Peyer's patch (tissue), 4 donors: ENCODE results near the gene FBRSL1. TPM values are rescaled to one million over a fixed set of nuclear protein-coding genes. Genes with fewer than 3 reads are reported as not detected.
A peak's percentile ranks its signal among the peaks of the same experiment; 100 is the strongest.
"Not testable (repeated sequence)": the region's sequence is repeated elsewhere in the genome, so short reads cannot be mapped to it uniquely, and the experiment has no call there.

Source experiments
- DNase-seq, 3 donors: peaks; one replicate each; pipeline ENCODE4 v3.0.0-alpha.2; 2017 to 2019
- H3K27ac ChIP-seq, 4 donors: fragments of 200-600 bp; sonication (generic); one replicate each; pipeline ENCODE4 v1.5.1; 2016 to 2019
- H3K27me3 ChIP-seq, 2 donors: fragments of 200-600 bp; sonication (generic); one replicate each; pipeline ENCODE4 v1.5.1; 2019
- H3K36me3 ChIP-seq, 3 donors: fragments of 200-600 bp; sonication (generic); one replicate each; pipeline ENCODE4 v1.5.1; 2016 to 2019
- H3K4me1 ChIP-seq, 4 donors: fragments of 200-600 bp; sonication (generic); one replicate each; pipeline ENCODE4 v1.5.1; 2016 to 2019
- H3K4me3 ChIP-seq, 4 donors: fragments of 200-600 bp; sonication (generic); 1 replicate in 3 of 4; 2 replicates in 1 of 4; pipeline ENCODE4 v1.5.1; 2016 to 2019; ENCODE audit warnings: mild to moderate bottlenecking in 1 of 4
- H3K9me3 ChIP-seq, 4 donors: fragments of 200-600 bp; sonication (generic); one replicate each; pipeline ENCODE4 v1.5.1; 2016 to 2019; ENCODE audit warnings: mild to moderate bottlenecking in 1 of 4
- POLR2A ChIP-seq, 2 donors: fragments of 450-650 bp; IDR thresholded peaks; one replicate each; pipeline ENCODE4 v1.5.1; 2017; ENCODE audit warnings: antibody characterized with exemption in 2 of 2, mild to moderate bottlenecking in 2 of 2, moderate library complexity in 2 of 2
- total RNA-seq, 4 donors: library from RNA; depleted of rRNA; stranded (reverse); fragments of >200 nt; gene quantifications; one replicate each; pipeline ENCODE4 v1.1.0, GENCODE V29; 2016
- TF ChIP-seq, protein P1 (sequence below), 6 experiments: fragments of 450-650 bp in 4 of 6; fragments of 200-600 bp in 2 of 6; sonication (generic) in 1 of 6; IDR thresholded peaks; one replicate each; pipeline ENCODE4 v1.5.1; 2017 to 2019; ENCODE audit warnings: antibody characterized with exemption in 6 of 6, mild to moderate bottlenecking in 3 of 6, moderate library complexity in 1 of 6

FBRSL1 gene
- total RNA-seq, 4 donors from 2014 or later, result 48.3 to 484 (median 63.5) TPM

DNA sequence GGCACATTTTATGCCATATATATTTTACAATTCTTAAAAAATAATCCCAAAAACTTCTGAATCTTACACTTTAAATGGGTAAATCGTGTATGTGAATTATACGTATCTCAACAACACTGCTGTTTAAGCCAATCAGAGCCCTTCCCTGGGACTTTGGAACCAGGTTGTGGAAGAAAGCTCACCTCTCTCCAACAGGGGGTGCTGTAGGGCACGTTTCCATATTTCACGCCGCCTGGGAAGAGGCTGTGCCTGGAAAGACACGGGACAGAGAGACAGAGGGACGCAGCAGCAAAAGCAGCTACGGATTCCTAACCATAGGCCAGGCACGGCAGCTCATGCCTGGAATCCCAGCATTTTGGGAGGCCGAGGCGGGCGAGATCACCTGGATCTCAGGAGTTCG is 29.4 kb upstream of the FBRSL1 start:
- H3K9me3 ChIP-seq, result no peaks in the 10 kb centered on the region
- H3K27me3 ChIP-seq, result no peaks in the 10 kb centered on the region
- no peak for TF ChIP-seq POLR2A (IDR thresholded peaks at IDR 0.05)
- TF ChIP-seq, protein P1, sequence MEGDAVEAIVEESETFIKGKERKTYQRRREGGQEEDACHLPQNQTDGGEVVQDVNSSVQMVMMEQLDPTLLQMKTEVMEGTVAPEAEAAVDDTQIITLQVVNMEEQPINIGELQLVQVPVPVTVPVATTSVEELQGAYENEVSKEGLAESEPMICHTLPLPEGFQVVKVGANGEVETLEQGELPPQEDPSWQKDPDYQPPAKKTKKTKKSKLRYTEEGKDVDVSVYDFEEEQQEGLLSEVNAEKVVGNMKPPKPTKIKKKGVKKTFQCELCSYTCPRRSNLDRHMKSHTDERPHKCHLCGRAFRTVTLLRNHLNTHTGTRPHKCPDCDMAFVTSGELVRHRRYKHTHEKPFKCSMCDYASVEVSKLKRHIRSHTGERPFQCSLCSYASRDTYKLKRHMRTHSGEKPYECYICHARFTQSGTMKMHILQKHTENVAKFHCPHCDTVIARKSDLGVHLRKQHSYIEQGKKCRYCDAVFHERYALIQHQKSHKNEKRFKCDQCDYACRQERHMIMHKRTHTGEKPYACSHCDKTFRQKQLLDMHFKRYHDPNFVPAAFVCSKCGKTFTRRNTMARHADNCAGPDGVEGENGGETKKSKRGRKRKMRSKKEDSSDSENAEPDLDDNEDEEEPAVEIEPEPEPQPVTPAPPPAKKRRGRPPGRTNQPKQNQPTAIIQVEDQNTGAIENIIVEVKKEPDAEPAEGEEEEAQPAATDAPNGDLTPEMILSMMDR (IDR thresholded peaks at IDR 0.05), result peak in 3 of 6 experiments; percentile 12 to 32 (median 23)
- H3K4me3 ChIP-seq, result no peak overlapping the region
- no peaks in the 10 kb centered on the region for H3K36me3 ChIP-seq
- no peak overlapping the region for H3K27ac ChIP-seq
- H3K4me1 ChIP-seq, result no peaks in the 10 kb centered on the region
- DNase-seq, result no peak

DNA sequence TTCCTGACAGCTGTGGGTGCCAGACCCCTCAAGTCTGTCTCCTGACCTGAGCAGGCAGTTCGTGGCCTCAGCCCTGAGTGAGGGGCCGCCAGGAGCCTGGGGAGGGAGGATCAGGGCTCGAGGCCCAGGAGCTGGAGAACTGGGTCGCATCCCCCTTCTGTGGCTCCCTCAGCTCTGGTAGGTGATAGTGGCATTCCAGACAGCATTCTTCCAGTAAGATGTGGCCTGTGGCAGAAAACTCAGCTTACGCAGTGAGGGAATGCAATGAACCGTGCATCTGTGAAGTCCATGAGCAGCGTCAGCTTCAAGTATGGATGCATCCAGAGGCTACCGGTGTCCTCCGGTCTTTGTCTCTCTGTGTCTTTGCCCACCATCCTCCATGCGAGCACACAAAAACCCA is 28.4 kb upstream of the FBRSL1 start:
- no peaks in the 10 kb centered on the region for H3K27me3 ChIP-seq
- no peak for DNase-seq
- no peaks in the 10 kb centered on the region for H3K36me3 ChIP-seq
- no peak overlapping the region for H3K27ac ChIP-seq
- TF ChIP-seq, protein P1 (IDR thresholded peaks at IDR 0.05), result no peak
- TF ChIP-seq POLR2A (IDR thresholded peaks at IDR 0.05), result no peak
- no peaks in the 10 kb centered on the region for H3K4me1 ChIP-seq
- no peak overlapping the region for H3K4me3 ChIP-seq
- H3K9me3 ChIP-seq, result no peaks in the 10 kb centered on the region

DNA sequence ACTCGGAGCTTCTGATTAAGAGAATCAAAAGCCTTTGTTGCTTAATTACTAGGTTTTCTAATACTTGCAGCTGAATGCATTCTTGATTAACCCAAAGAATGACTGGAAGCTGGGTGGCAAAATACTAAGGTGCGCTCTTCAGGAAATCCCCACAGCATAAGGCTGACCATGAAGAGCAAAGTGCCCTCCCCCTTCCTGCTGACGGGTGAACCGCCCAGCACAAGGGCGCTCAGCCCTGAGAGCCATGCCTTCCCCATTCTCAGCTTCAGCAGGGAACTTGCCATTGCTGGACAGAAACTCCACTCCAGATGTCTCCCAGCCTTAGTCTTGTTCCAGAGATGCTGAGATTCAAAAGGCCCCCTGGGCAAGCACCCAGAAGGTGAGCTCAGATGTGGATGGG is 27.2 kb upstream of the FBRSL1 start:
- no peak overlapping the region for H3K4me3 ChIP-seq
- H3K27ac ChIP-seq, result no peak overlapping the region
- H3K27me3 ChIP-seq, result no peaks in the 10 kb centered on the region
- no peaks in the 10 kb centered on the region for H3K36me3 ChIP-seq
- no peak for DNase-seq
- no peaks in the 10 kb centered on the region for H3K9me3 ChIP-seq
- TF ChIP-seq, protein P1 (IDR thresholded peaks at IDR 0.05), result no peak
- no peak for TF ChIP-seq POLR2A (IDR thresholded peaks at IDR 0.05)
- no peaks in the 10 kb centered on the region for H3K4me1 ChIP-seq

DNA sequence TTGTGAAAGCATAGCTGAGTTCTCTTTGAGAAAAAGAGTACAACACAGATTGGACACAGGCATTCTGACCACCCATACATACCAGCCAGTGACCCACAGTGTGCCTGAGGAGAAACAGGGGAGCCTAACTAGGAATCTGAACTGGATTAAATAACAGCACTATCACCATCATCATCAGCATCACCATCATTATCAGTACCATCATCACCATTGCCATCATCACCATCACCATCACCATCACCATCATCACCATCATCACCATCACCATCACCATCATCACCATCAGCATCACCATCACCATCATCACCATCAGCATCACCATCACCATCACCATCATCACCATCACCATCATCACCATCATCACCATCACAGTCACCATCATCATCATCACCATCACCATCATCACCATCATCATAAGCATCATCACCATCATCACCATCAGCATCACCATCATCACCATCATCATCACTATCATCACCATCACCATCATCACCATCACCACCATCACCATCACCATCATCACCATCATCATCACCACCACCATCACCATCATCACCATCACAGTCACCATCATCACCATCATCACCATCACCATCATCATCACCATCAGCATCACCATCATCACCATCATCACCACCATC is 26.5 kb upstream of the FBRSL1 start:
- DNase-seq, H3K4me1 ChIP-seq, H3K4me3 ChIP-seq, H3K9me3 ChIP-seq, H3K27ac ChIP-seq, H3K36me3 ChIP-seq, H3K27me3 ChIP-seq: not testable (repeated sequence)

DNA sequence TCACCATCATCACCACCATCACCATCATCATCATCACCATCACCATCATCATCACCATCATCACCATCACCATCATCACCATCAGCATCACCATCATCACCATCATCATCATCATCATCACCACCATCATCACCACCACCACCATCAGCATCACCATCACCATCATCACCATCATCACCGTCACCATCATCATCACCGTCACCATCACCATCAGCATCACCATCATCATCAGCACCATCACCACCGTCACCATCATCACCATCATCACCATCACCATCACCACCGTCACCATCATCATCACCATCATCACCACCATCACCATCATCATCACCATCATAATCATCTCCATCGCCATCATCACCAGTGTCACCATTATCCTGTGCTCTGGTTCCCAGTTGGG is 25.6 kb upstream of the FBRSL1 start:
- not testable (repeated sequence) for H3K4me1 ChIP-seq, H3K4me3 ChIP-seq, DNase-seq, H3K27me3 ChIP-seq, H3K27ac ChIP-seq, H3K36me3 ChIP-seq, H3K9me3 ChIP-seq

DNA sequence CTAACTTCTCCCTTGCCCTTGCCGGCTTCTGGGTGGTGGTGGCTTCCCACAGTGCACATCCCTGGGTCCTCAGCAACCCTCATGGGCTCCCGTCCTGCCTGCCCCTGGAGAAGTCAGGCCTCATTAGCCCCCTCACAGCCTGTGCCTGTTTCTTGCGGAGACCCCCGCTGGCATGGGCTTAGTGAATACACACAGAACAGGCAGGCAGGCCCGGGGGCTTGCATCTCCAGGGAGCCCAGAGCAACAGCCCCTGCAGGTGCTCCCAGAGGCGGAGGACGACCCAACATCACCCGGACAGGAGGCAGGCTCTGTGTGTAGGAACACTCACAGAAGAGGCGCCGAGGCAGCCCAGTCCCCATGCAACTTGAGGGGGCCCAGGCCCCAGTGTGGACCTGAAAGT is 25.1 kb upstream of the FBRSL1 start:
- Histone ChIP-seq H3K4me1 (no peaks in the 10 kb centered on the region), H3K9me3 (no peaks in the 10 kb centered on the region), H3K27ac (no peak overlapping the region), H3K27me3 (no peaks in the 10 kb centered on the region), H3K36me3 (no peaks in the 10 kb centered on the region), H3K4me3 (no peak overlapping the region)
- DNase-seq, result no peak
- TF ChIP-seq POLR2A (IDR thresholded peaks at IDR 0.05), result no peak
- TF ChIP-seq, protein P1 (IDR thresholded peaks at IDR 0.05), result no peak
